ENCODE measurements around the gene STK32C. TPM values are rescaled to one million over a fixed set of nuclear protein-coding genes. Genes with fewer than 3 reads are reported as not detected.

STK32C gene
- total and polyA plus RNA-seq, 2 experiments from 2014 or later: 17.5 to 23.8 TPM

DNA sequence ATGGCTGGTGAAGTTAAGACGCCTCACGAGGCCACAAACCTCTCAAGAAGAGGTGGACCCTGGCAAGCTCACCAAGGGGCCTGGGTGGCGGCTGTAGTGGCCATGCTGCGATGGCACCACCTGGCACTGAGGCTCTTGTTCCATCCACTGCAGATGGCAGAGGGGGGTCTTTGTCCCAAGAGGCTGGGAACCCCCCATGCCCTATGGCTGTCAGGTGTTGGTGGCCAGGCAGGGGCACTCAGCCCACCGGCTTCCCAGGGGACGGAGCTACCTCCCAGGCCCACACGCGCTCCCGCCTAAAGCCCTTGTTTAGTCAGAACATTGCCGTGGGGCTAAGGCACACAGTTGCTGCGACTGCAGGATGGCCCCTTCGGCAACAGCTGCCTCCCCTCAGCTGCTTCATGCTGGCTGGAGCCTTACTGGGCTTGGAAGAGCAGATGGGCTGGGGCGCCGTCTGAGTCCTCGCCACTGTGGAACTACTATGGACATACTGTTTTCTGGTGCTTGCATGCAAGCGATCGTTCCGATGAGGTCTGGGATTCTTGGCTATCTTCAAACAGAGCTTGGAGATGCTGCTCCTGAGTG is 74.2 kb downstream of the STK32C start:
- no peaks in the 10 kb centered on the region for H3K9me3 ChIP-seq (ENCODE audit: low read depth)
- no peak for DNase-seq (ENCODE audit: low read depth in 1 of 2, low spot score in 1 of 2)
- no peak overlapping the region for H3K4me3 ChIP-seq
- H3K27ac ChIP-seq: no peak overlapping the region
- no peaks in the 10 kb centered on the region for H3K4me1 ChIP-seq (ENCODE audit: low read depth)
- TF ChIP-seq, protein P1, sequence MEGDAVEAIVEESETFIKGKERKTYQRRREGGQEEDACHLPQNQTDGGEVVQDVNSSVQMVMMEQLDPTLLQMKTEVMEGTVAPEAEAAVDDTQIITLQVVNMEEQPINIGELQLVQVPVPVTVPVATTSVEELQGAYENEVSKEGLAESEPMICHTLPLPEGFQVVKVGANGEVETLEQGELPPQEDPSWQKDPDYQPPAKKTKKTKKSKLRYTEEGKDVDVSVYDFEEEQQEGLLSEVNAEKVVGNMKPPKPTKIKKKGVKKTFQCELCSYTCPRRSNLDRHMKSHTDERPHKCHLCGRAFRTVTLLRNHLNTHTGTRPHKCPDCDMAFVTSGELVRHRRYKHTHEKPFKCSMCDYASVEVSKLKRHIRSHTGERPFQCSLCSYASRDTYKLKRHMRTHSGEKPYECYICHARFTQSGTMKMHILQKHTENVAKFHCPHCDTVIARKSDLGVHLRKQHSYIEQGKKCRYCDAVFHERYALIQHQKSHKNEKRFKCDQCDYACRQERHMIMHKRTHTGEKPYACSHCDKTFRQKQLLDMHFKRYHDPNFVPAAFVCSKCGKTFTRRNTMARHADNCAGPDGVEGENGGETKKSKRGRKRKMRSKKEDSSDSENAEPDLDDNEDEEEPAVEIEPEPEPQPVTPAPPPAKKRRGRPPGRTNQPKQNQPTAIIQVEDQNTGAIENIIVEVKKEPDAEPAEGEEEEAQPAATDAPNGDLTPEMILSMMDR (IDR thresholded peaks at IDR 0.05; ENCODE audit: low read depth, low read length): no peak
- no peaks in the 10 kb centered on the region for H3K27me3 ChIP-seq
- H3K36me3 ChIP-seq: no peaks in the 10 kb centered on the region

DNA sequence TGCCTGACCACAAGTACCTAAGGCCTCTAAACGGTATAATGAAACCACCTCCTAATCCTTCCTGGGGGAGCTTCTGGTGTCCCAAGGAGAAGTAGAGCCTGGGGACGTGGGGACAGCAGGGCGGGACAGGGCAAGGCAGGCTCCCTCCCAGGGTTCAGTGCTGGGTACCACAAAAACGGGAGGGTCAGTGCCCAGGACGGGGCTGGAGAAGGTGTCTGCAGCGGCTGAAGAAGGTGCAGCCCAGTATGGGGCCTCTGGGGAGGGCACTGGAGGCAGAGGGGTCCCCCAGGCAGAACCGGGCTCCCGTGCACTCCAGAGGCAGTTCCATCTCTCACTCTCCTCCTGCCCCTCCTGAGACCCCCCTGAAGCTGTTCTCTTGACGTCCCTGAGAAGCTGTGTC is 74.8 kb downstream of the STK32C start:
- Histone ChIP-seq H3K4me1 (ENCODE audit: low read depth) (no peaks in the 10 kb centered on the region), H3K27ac (no peak overlapping the region)

DNA sequence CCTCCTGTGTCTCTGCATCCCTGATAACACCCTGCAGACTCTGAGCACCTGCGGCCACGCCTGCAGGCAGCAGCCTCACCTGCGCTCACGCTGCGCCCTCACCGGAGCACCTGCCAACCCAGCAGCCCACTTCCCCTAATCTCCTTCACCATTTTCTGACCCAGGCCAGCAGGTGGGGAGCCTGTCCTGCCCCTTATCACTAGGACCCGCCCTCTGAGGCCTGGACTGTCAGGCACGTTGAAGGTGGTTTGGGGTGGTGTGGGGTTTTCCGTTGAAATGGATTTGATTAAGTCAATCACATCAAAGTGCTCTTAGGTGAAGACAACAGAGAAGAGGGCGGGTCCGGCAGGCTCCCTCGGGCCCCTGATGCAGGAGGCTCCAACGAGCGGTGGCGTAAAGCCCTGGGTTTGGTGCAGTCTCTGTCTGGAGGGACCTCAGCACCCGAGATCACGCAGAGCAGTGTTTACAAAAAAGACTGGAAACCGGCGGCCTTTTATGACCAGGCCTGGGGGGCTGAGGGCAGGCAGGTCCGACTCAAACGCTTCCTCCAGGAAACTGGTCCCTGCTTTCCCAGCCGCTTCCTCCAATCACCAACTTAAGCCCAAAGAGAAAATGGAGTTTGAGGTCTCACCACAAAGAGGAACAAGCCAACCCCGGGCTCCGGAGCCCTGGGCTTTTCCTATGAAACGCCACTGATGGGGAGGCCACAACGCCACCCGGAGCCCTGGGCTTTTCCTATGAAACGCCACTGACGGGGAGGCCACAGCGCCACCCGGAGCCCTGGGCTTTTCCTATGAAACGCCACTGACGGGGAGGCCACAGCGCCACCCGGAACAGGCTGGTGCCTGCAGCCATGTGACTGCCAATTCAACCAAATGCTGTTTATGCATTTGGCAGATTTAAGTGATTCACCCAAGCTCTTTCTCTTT is 75.5 kb downstream of the STK32C start:
- DNase-seq (ENCODE audit: low read depth in 1 of 2, low spot score in 1 of 2): no peak
- H3K4me1 ChIP-seq (ENCODE audit: low read depth): no peaks in the 10 kb centered on the region
- H3K27me3 ChIP-seq: no peaks in the 10 kb centered on the region
- no peaks in the 10 kb centered on the region for H3K9me3 ChIP-seq (ENCODE audit: low read depth)
- H3K27ac ChIP-seq: no peak overlapping the region
- TF ChIP-seq, protein P1 (IDR thresholded peaks at IDR 0.05; ENCODE audit: low read depth, low read length): no peak
- no peak overlapping the region for H3K4me3 ChIP-seq
- no peaks in the 10 kb centered on the region for H3K36me3 ChIP-seq

More for the DNA sequence above, 74.8 kb downstream of the STK32C start:
- no peak for DNase-seq (ENCODE audit: low read depth in 1 of 2, low spot score in 1 of 2)
- H3K27me3 ChIP-seq: no peaks in the 10 kb centered on the region
- TF ChIP-seq, protein P1 (IDR thresholded peaks at IDR 0.05; ENCODE audit: low read depth, low read length): no peak
- no peaks in the 10 kb centered on the region for H3K9me3 ChIP-seq (ENCODE audit: low read depth)
- H3K36me3 ChIP-seq: no peaks in the 10 kb centered on the region
- H3K4me3 ChIP-seq: no peak overlapping the region

DNA sequence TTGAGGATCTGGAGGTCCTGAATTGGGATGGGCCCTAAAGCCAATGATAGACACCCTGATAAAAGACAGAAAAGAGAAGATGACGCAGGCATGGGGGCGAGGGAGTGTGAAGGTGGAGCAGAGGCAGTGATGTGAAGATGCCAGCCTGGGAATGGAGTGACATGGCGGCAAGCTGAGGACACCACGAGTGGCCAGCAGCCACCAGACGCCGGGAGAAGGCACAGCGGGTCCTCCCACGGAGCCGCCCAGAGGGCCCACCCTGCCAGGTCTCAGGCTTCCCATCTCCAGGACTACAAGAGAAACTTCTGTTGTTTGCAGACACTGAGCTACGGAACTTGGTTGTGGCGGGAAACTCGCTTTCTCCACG is 76.1 kb downstream of the STK32C start:
- Histone ChIP-seq H3K27ac (no peak overlapping the region), H3K36me3 (no peaks in the 10 kb centered on the region), H3K27me3 (no peaks in the 10 kb centered on the region), H3K9me3 (ENCODE audit: low read depth) (no peaks in the 10 kb centered on the region), H3K4me1 (ENCODE audit: low read depth) (no peaks in the 10 kb centered on the region), H3K4me3 (no peak overlapping the region)
- TF ChIP-seq, protein P1 (IDR thresholded peaks at IDR 0.05; ENCODE audit: low read depth, low read length): no peak
- DNase-seq (ENCODE audit: low read depth in 1 of 2, low spot score in 1 of 2): no peak

DNA sequence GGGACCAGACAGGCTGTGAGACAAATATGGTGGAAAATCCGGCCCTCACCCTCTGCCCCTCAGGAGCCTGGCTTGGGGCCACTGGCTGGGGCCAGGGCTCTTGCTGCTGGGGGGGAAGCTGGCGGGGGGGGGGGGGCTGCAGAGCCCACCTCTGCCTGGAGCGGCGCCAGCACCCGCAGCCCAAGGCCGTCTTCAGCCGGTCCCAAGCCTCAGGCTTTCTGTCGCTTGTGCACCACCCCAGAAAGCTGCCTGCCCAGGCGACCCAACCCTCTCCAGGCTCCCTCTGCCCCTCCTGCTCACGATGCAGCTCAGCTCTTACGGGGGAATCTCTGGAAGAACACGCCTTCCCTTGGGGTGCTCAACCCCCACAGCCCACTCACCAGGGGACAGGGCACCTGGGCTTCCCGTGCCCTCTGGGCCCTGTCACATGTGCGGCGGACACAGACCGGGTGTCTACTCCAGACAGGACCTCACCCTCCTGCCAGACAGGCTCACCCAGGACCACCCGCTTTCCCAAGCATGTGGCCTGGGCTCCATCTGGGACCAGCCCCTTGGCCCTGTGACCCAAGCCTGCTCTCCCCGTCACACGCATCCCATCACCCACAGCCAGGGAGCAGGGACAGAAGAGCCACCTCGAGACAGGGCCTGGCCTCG is 77.1 kb downstream of the STK32C start:
- DNase-seq (ENCODE audit: low read depth in 1 of 2, low spot score in 1 of 2): no peak
- no peaks in the 10 kb centered on the region for H3K36me3 ChIP-seq
- TF ChIP-seq, protein P1 (IDR thresholded peaks at IDR 0.05; ENCODE audit: low read depth, low read length): no peak
- H3K4me1 ChIP-seq (ENCODE audit: low read depth): no peaks in the 10 kb centered on the region
- H3K4me3 ChIP-seq: no peak overlapping the region
- no peak overlapping the region for H3K27ac ChIP-seq
- no peaks in the 10 kb centered on the region for H3K9me3 ChIP-seq (ENCODE audit: low read depth)
- no peaks in the 10 kb centered on the region for H3K27me3 ChIP-seq
